Mesothelial cell of epicardium (in vitro differentiated cells): ENCODE data around the gene DPYD. TPM values are rescaled to one million over a fixed set of nuclear protein-coding genes. Genes with fewer than 3 reads are reported as not detected.

ENCODE experiments used
- DNase-seq, 2 experiments: peaks; one replicate each; pipeline ENCODE4 v3.0.0; 2021; ENCODE audit warnings: low spot score in 2 of 2; ENCODE audit not compliant: unreplicated experiment in 2 of 2
- H3K27ac Mint-ChIP-seq: 2 replicates; pipeline ENCODE4 v1.8.0; 2021; ENCODE audit warnings: mixed read lengths
- H3K27me3 Mint-ChIP-seq: 2 replicates; pipeline ENCODE4 v1.8.0; 2021; ENCODE audit warnings: low read depth, mixed read lengths
- H3K36me3 Mint-ChIP-seq: 2 replicates; pipeline ENCODE4 v1.8.0; 2021; ENCODE audit warnings: mixed read lengths
- H3K4me1 Mint-ChIP-seq: 2 replicates; pipeline ENCODE4 v1.8.0; 2021; ENCODE audit warnings: mixed read lengths
- H3K4me3 Mint-ChIP-seq: 2 replicates; pipeline ENCODE4 v1.8.0; 2021; ENCODE audit warnings: mild to moderate bottlenecking, moderate library complexity, mixed read lengths
- H3K9me3 Mint-ChIP-seq: 2 replicates; pipeline ENCODE4 v1.8.0; 2021; ENCODE audit warnings: mixed read lengths
- CTCF ChIP-seq: fragments of 200-600 bp; sonication (generic); IDR thresholded peaks from one replicate; pipeline ENCODE4 v1.5.0; 2021; ENCODE audit warnings: antibody characterized with exemption; ENCODE audit not compliant: unreplicated experiment
- total RNA-seq: library from RNA; stranded (reverse); gene quantifications from 3 replicates; pipeline ENCODE4 v1.2.1, GENCODE V29; 2021

DPYD gene
- total RNA-seq, 1 donor from 2014 or later: 13.3 TPM

GRCh38 chr1:97849345-97850340 lies 71.2 kb downstream of the DPYD start:
- Mint-ChIP-seq H3K4me1 (peaks cover 4% of the 10 kb centered on the region), H3K27me3 (peaks cover 9% of the 10 kb centered on the region), H3K27ac (no peak overlapping the region), H3K36me3 (peaks cover 2% of the 10 kb centered on the region), H3K4me3 (no peak overlapping the region), H3K9me3 (peaks cover 8% of the 10 kb centered on the region)
- no peak for TF ChIP-seq CTCF
- no peak for DNase-seq

GRCh38 chr1:97845805-97846204 lies 75.0 kb downstream of the DPYD start:
- Mint-ChIP-seq H3K36me3 (peaks cover 2% of the 10 kb centered on the region), H3K4me1 (peaks cover 11% of the 10 kb centered on the region), H3K4me3 (no peak overlapping the region), H3K27me3 (no peaks in the 10 kb centered on the region), H3K9me3 (peaks cover 8% of the 10 kb centered on the region), H3K27ac (no peak overlapping the region)
- no peak for TF ChIP-seq CTCF
- DNase-seq: no peak

GRCh38 chr1:97844552-97845089 lies 76.2 kb downstream of the DPYD start:
- Mint-ChIP-seq H3K4me3 (no peak overlapping the region), H3K4me1 (peaks cover 7% of the 10 kb centered on the region), H3K27me3 (no peaks in the 10 kb centered on the region), H3K9me3 (peaks cover 8% of the 10 kb centered on the region), H3K36me3 (peaks cover 2% of the 10 kb centered on the region), H3K27ac (no peak overlapping the region)
- no peak for DNase-seq
- no peak for TF ChIP-seq CTCF

GRCh38 chr1:97841338-97841737 lies 79.5 kb downstream of the DPYD start:
- Mint-ChIP-seq H3K27me3 (no peaks in the 10 kb centered on the region), H3K27ac (no peak overlapping the region), H3K4me1 (peaks cover 7% of the 10 kb centered on the region), H3K9me3 (peaks cover 12% of the 10 kb centered on the region), H3K4me3 (no peak overlapping the region), H3K36me3 (peaks cover 2% of the 10 kb centered on the region)
- DNase-seq: no peak
- no peak for TF ChIP-seq CTCF

GRCh38 chr1:97837161-97837560 lies 83.7 kb downstream of the DPYD start:
- no peaks in the 10 kb centered on the region for H3K27me3 Mint-ChIP-seq
- H3K27ac Mint-ChIP-seq: no peak overlapping the region
- H3K36me3 Mint-ChIP-seq: no peaks in the 10 kb centered on the region
- H3K9me3 Mint-ChIP-seq: peaks cover 6% of the 10 kb centered on the region
- peaks cover 7% of the 10 kb centered on the region for H3K4me1 Mint-ChIP-seq
- no peak overlapping the region for H3K4me3 Mint-ChIP-seq
- no peak for DNase-seq
- no peak for TF ChIP-seq CTCF
